Transverse colon (tissue), 4 donors: ENCODE results near the gene NACA2. TPM values are rescaled to one million over a fixed set of nuclear protein-coding genes. Genes with fewer than 3 reads are reported as not detected.
"Not testable (repeated sequence)": the region's sequence is repeated elsewhere in the genome, so short reads cannot be mapped to it uniquely, and the experiment has no call there.

Experiments used
- DNase-seq: peaks from one replicate; pipeline ENCODE4 v3.0.0-alpha.2; 2019
- H3K27ac ChIP-seq, 4 donors: fragments of 200-600 bp; sonication (generic); 2 replicates each; pipeline ENCODE4 v1.5.1; 2016 to 2018; ENCODE audit warnings: inconsistent platforms in 4 of 4
- H3K27me3 ChIP-seq: fragments of 200-600 bp; sonication (generic); 2 replicates; pipeline ENCODE4 v1.5.1; 2017; ENCODE audit warnings: inconsistent platforms
- H3K36me3 ChIP-seq, 4 donors: fragments of 200-600 bp; sonication (generic); 2 replicates each; pipeline ENCODE4 v1.5.1; 2017 to 2019; ENCODE audit warnings: inconsistent platforms in 4 of 4
- H3K4me1 ChIP-seq, 4 donors: fragments of 200-600 bp; sonication (generic); 2 replicates each; pipeline ENCODE4 v1.5.1; 2017 to 2020; ENCODE audit warnings: inconsistent platforms in 4 of 4
- H3K4me3 ChIP-seq, 4 donors: fragments of 200-600 bp; sonication (generic); 1 replicate in 1 of 4; 2 replicates in 3 of 4; pipeline versions ENCODE4 v1.5.1 to v1.6.1; 2017 to 2019; ENCODE audit warnings: inconsistent platforms in 4 of 4
- H3K9me3 ChIP-seq, 2 donors: fragments of 200-600 bp; sonication (generic); 2 replicates each; pipeline ENCODE4 v1.5.1; 2017 to 2019; ENCODE audit warnings: inconsistent platforms in 2 of 2
- CTCF ChIP-seq, 5 experiments: fragments of 200-600 bp in 3 of 5; fragments of 450-650 bp in 2 of 5; sonication (generic) in 3 of 5; IDR thresholded peaks; 1 replicate in 2 of 5; 2 replicates in 3 of 5; pipeline ENCODE4 v1.5.1; 2016 to 2017; ENCODE audit warnings: antibody characterized with exemption in 5 of 5, inconsistent platforms in 3 of 5, mild to moderate bottlenecking in 2 of 5, moderate library complexity in 1 of 5
- EP300 ChIP-seq: sonication (generic); formaldehyde crosslinking; IDR thresholded peaks from one replicate; pipeline ENCODE4 v1.6.1; 2017; ENCODE audit warnings: antibody characterized with exemption, low read depth
- POLR2A ChIP-seq: fragments of 450-650 bp; IDR thresholded peaks from one replicate; pipeline ENCODE4 v1.6.1; 2016; ENCODE audit warnings: antibody characterized with exemption, mild to moderate bottlenecking, moderate library complexity
- POLR2AphosphoS5 ChIP-seq, 3 donors: sonication (generic); formaldehyde crosslinking; IDR thresholded peaks; one replicate each; pipeline ENCODE4 v1.6.1; 2016; ENCODE audit warnings: antibody characterized with exemption in 3 of 3
- WGBS, 2 donors: methylation state at CpG; one replicate each; pipeline ENCODE4 v1.1.5; 2018; ENCODE audit warnings: low coverage in 1 of 2; 5-methylcytosine and 5-hydroxymethylcytosine counted together
- in situ Hi-C, 4 donors: fragments of 200-750 bp; cut with MboI; loops; one replicate each; pipeline versions ENCODE4 v1.15.0 to v1.15.1; 2017; ENCODE audit warnings: low sequenced_read_pairs in 3 of 4, low pct_ligation_motif_present in 1 of 4, low pct_unique_long_range_greater_than_20kb in 1 of 4
- intact Hi-C: fragments of 100-400 bp; cut with DNase I; formaldehyde crosslinking; loops from one replicate; pipeline ENCODE4 v1.15.1; 2023; ENCODE audit warnings: low total_unique reads
- total RNA-seq, 4 donors: library from RNA; depleted of rRNA; stranded (reverse); fragments of >200 nt; gene quantifications; one replicate each; pipeline ENCODE4 v1.1.0, GENCODE V29; 2016

NACA2 gene
- total RNA-seq, 4 donors from 2014 or later, result not detected

DNA sequence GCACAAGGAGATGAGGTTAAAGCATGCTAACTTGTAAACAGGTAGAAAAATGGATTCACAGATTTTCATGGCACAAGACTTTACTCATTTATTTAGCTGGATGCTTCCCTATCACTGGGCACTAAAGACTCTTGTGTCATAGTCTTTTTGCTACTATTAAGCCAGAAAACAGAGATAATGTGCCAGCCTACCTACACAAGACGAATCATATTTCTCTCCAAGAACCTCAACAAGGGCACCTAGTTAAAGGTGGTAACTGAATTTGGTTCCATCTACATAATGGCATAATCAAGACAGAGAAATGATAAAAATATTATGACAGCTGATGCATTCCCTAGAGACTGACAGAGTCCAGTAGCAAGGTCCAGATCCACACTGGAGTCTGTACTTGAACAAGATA lies 3.8 kb downstream of the NACA2 start:
- TF ChIP-seq POLR2AphosphoS5 (IDR thresholded peaks at IDR 0.05), result no peak
- no peak for TF ChIP-seq POLR2A
- no peak for TF ChIP-seq CTCF (IDR thresholded peaks at IDR 0.05)
- TF ChIP-seq EP300, result no peak
- no peaks in the 10 kb centered on the region for H3K36me3 ChIP-seq
- 81 to 83% methylated on average over 1 of the region's 1 CpG for WGBS, 2 donors
- H3K9me3 ChIP-seq, result no peaks in the 10 kb centered on the region
- H3K27me3 ChIP-seq, result peaks cover 27% of the 10 kb centered on the region
- H3K4me1 ChIP-seq, result no peaks in the 10 kb centered on the region
- no peak overlapping the region for H3K4me3 ChIP-seq
- in situ Hi-C loops, result no loop called here
- no peak for DNase-seq
- H3K27ac ChIP-seq, result no peak overlapping the region
- intact Hi-C loops, result no loop called here

DNA sequence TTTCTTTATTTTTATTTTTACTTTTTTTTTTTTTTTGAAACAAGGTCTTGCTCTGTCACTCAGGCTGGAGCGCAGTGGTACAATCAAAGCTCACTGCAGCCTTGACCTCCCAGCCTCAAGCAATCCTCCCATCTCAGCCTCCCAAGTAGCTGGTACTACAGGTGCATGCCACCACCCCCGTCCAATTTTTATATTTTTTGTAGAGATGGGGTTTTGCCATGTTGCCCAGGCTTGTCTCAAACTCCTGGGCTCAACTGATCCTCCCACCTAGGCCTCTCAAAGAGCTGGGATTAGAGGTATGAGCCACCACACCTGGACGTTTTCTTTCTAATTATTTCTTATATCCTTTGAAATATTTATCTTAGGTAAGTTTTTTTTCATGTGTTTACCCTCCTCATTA lies 4.4 kb downstream of the NACA2 start:
- H3K9me3 ChIP-seq, H3K4me1 ChIP-seq, H3K27ac ChIP-seq, H3K36me3 ChIP-seq, DNase-seq, intact Hi-C loops, in situ Hi-C loops, H3K4me3 ChIP-seq: not testable (repeated sequence)
- 78% methylated on average over 3 of the region's 3 CpGs; no CpG with 5 or more reads in 1 of the 2 donors for WGBS, 2 donors
- H3K27me3 ChIP-seq, result peaks cover 30% of the 10 kb centered on the region

DNA sequence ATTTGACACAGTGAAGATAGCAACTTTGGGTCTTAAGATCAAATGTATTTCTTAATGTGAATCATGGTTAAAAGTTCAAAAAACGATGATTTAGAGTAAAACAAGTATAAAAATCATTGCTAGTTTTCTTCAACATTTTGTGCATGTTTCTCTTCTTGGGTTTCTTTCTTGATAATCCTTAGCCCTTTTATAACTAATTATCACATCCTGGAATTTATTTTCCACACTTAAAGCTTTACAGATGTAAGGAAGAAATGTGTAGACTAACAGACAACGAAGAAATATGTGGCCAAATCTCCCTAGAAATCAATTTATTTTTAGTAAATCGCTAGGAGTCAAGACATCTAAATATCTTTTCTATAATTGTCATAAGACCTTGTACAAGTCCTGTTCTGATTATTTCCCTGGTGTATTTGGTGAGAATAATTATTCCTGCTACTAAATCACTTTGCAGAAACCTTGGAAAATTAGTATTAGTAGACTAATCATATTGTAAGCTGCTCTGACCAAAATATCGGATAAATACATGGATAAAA lies 4.9 kb downstream of the NACA2 start:
- 85 to 87% methylated on average over 4 of the region's 4 CpGs for WGBS, 2 donors
- H3K27ac ChIP-seq, result no peak overlapping the region
- H3K36me3 ChIP-seq, result no peaks in the 10 kb centered on the region
- peaks cover 27% of the 10 kb centered on the region for H3K27me3 ChIP-seq
- DNase-seq, result no peak
- intact Hi-C loops, result no loop called here
- H3K4me1 ChIP-seq, result no peaks in the 10 kb centered on the region
- in situ Hi-C loops, result no loop called here
- H3K4me3 ChIP-seq, result no peak overlapping the region
- TF ChIP-seq EP300 (no peak), CTCF (IDR thresholded peaks at IDR 0.05) (no peak), POLR2A (no peak), POLR2AphosphoS5 (IDR thresholded peaks at IDR 0.05) (no peak)
- H3K9me3 ChIP-seq, result no peaks in the 10 kb centered on the region

GRCh38 chr17:61584866-61585265 lies 6.2 kb downstream of the NACA2 start:
- 64 to 76% methylated on average over 2 of the region's 2 CpGs for WGBS, 2 donors
- DNase-seq, result no peak

More at GRCh38 chr17:61584866-61585265, 6.2 kb downstream of the NACA2 start:
- no peak for TF ChIP-seq EP300
- no peak for TF ChIP-seq POLR2AphosphoS5 (IDR thresholded peaks at IDR 0.05)
- TF ChIP-seq CTCF (IDR thresholded peaks at IDR 0.05), result no peak
- no peak for TF ChIP-seq POLR2A
- H3K4me3 ChIP-seq, result no peak overlapping the region
- in situ Hi-C loops (no loop called here), intact Hi-C loops (no loop called here)
- H3K27me3 ChIP-seq, result peaks cover 24% of the 10 kb centered on the region
- H3K36me3 ChIP-seq, result no peaks in the 10 kb centered on the region
- no peak overlapping the region for H3K27ac ChIP-seq
- H3K9me3 ChIP-seq, result no peaks in the 10 kb centered on the region
- H3K4me1 ChIP-seq, result no peaks in the 10 kb centered on the region
